Colon (tissue), 2 donors: ENCODE data around the gene MTMR11.
"Not testable (repeated sequence)": the region's sequence is repeated elsewhere in the genome, so short reads cannot be mapped to it uniquely, and the experiment has no call there.

Experiments used
- FAIRE-seq: peaks from 2 replicates; lab custom pipeline; 2012; peaks lifted over from hg19 to GRCh38; lab: Jason Lieb, UNC
- donor health status: control.
- donor health status: control.

The MTMR11 gene

GRCh38 chr1:149899460-149900284, 37.0 kb downstream of the MTMR11 start, which contains the start of gene BOLA1:
TSS of gene BOLA1 (plus strand) at chr1:149899568. CDS start at chr1:149900060, 492 bp downstream.
- FAIRE-seq, result no peak

GRCh38 chr1:149896575-149896974, 40.1 kb downstream of the MTMR11 start:
- no peak for FAIRE-seq

- no peak for FAIRE-seq
Measured at GRCh38 chr1:149888999-149889289, 47.7 kb downstream of the MTMR11 start.

- no peak for FAIRE-seq
Measured at GRCh38 chr1:149888247-149888998, 48.3 kb downstream of the MTMR11 start.

GRCh38 chr1:149887456-149888246, 49.0 kb downstream of the MTMR11 start:
- FAIRE-seq, result no peak

- not testable (repeated sequence) for FAIRE-seq
Measured at GRCh38 chr1:149887196-149887455, 49.6 kb downstream of the MTMR11 start.

- FAIRE-seq, result peak; percentile 47
Measured at GRCh38 chr1:149886396-149887195, 50.1 kb downstream of the MTMR11 start.

- FAIRE-seq, result not testable (repeated sequence)
Measured at GRCh38 chr1:149886121-149886395, 50.6 kb downstream of the MTMR11 start.

- FAIRE-seq, result no peak
Measured at GRCh38 chr1:149885339-149886120, 51.1 kb downstream of the MTMR11 start.

GRCh38 chr1:149884433-149885338, 52.0 kb downstream of the MTMR11 start:
- no peak for FAIRE-seq

GRCh38 chr1:149883598-149884247, 53.0 kb downstream of the MTMR11 start:
- FAIRE-seq, result no peak

GRCh38 chr1:149881876-149882275, 54.8 kb downstream of the MTMR11 start:
- FAIRE-seq, result no peak

GRCh38 chr1:149879556-149879955, 57.1 kb downstream of the MTMR11 start:
- no peak for FAIRE-seq
